ENCODE measurements around the gene GATD1.

GRCh38 chr11:808427-809286 lies 31.4 kb upstream of the GATD1 start:
- TF ChIP-seq ZNF274 (IDR thresholded peaks at IDR 0.05; ENCODE audit: low read depth, low read length) (no peak), YY1 (IDR thresholded peaks at IDR 0.05; ENCODE audit: insufficient read depth, insufficient read length) (no peak), SUZ12 (IDR thresholded peaks at IDR 0.05; ENCODE audit: extremely low read depth, insufficient read depth, insufficient read length) (no peak)

Data from NT2/D1 (cell line).